Activated CD8-positive, alpha-beta memory T cell treated with anti-CD3 and anti-CD28 coated beads for 36 hours (primary cell): ENCODE measurements around the gene GALK2. TPM values are rescaled to one million over a fixed set of nuclear protein-coding genes. Genes with fewer than 3 reads are reported as not detected.

ENCODE experiments used
- total RNA-seq, 2 experiments: library from RNA; stranded (reverse); gene quantifications; one replicate each; pipeline ENCODE4 v1.2.3, GENCODE V29; 2021

Gene GALK2
- total RNA-seq, 2 experiments from 2014 or later: 26.0 to 30.2 TPM

Other genes starting within 250 kb of the GALK2 start
- gene SHC4, start 206.3 kb upstream of the GALK2 start, total RNA-seq: 10 to 100 TPM; 10.7 to 11.6 TPM
- gene SECISBP2L, start 123.8 kb upstream of the GALK2 start, total RNA-seq: 10 to 100 TPM; 24.3 to 26.9 TPM
- gene COPS2, start 14.6 kb upstream of the GALK2 start, total RNA-seq: 100 to 1,000 TPM; 103 to 104 TPM